Keratinocyte (primary cell): Measurements from ENCODE around the gene PRKAG2. TPM values are rescaled to one million over a fixed set of nuclear protein-coding genes. Genes with fewer than 3 reads are reported as not detected.

Experiments used
- DNase-seq: peaks from one replicate; pipeline ENCODE4 v3.0.0-alpha.2; 2011; ENCODE audit warnings: low read depth, missing footprints, low spot score
- FAIRE-seq: peaks from 2 replicates; lab custom pipeline; 2011; peaks lifted over from hg19 to GRCh38; lab: Jason Lieb, UNC
- H2AFZ ChIP-seq: 2 replicates; pipeline ENCODE4 v1.6.0; 2012; ENCODE audit warnings: low read length, control low read depth, inconsistent platforms; ENCODE audit not compliant: control insufficient read depth
- H3K27ac ChIP-seq: 2 replicates; pipeline ENCODE4 v1.5.1; 2011; ENCODE audit warnings: low read length; ENCODE audit not compliant: control insufficient read depth, insufficient read depth
- H3K27me3 ChIP-seq: 3 replicates; pipeline ENCODE4 v1.6.0; 2011; ENCODE audit warnings: low read length; ENCODE audit not compliant: control insufficient read depth, insufficient read depth; ENCODE audit errors: extremely low read depth
- H3K36me3 ChIP-seq, 2 experiments: 2 replicates in 1 of 2; 3 replicates in 1 of 2; pipeline ENCODE4 v1.5.1; 2011; ENCODE audit warnings: low read length in 2 of 2, mild to moderate bottlenecking in 1 of 2; ENCODE audit not compliant: control insufficient read depth in 2 of 2, insufficient read depth in 2 of 2; ENCODE audit errors: extremely low read depth in 1 of 2
- H3K4me1 ChIP-seq: 3 replicates; pipeline ENCODE4 v1.5.1; 2011; ENCODE audit warnings: low read length; ENCODE audit not compliant: control insufficient read depth, insufficient read depth; ENCODE audit errors: extremely low read depth
- H3K4me2 ChIP-seq: 3 replicates; pipeline ENCODE4 v1.6.0; 2011; ENCODE audit warnings: low read depth, low read length; ENCODE audit not compliant: control insufficient read depth, insufficient read depth; ENCODE audit errors: extremely low read depth
- H3K4me3 ChIP-seq, 3 experiments: fragments of 200-600 bp in 1 of 3; sonication (generic) in 1 of 3; 2 replicates in 2 of 3; 3 replicates in 1 of 3; pipeline ENCODE4 v1.5.1; 2011 to 2016; ENCODE audit warnings: low read length in 3 of 3, mild to moderate bottlenecking in 3 of 3, control low read depth in 2 of 3, inconsistent platforms in 1 of 3, low read depth in 1 of 3, mixed read lengths in 1 of 3, mixed run types in 1 of 3, moderate library complexity in 1 of 3; ENCODE audit not compliant: control insufficient read depth in 2 of 3, insufficient read depth in 2 of 3; ENCODE audit errors: extremely low read depth in 1 of 3
- H3K79me2 ChIP-seq: 2 replicates; pipeline ENCODE4 v1.6.0; 2012; ENCODE audit warnings: low read length; ENCODE audit not compliant: control insufficient read depth, insufficient read depth
- H3K9ac ChIP-seq: 3 replicates; pipeline ENCODE4 v1.6.0; 2011; ENCODE audit warnings: low read length; ENCODE audit not compliant: control insufficient read depth, insufficient read depth; ENCODE audit errors: extremely low read depth
- H3K9me1 ChIP-seq: 3 replicates; pipeline ENCODE4 v1.6.0; 2011; ENCODE audit warnings: low read length; ENCODE audit not compliant: control insufficient read depth, insufficient read depth; ENCODE audit errors: extremely low read depth
- H3K9me3 ChIP-seq: 2 replicates; pipeline ENCODE4 v1.5.1; 2012; ENCODE audit warnings: low read depth, low read length; ENCODE audit not compliant: control insufficient read depth
- H4K20me1 ChIP-seq: 3 replicates; pipeline ENCODE4 v1.6.0; 2011; ENCODE audit warnings: low read length; ENCODE audit not compliant: control insufficient read depth, insufficient read depth; ENCODE audit errors: extremely low read depth
- CTCF ChIP-seq, 3 experiments: IDR thresholded peaks in 1 of 3; conservative IDR thresholded peaks in 1 of 3; optimal IDR thresholded peaks in 1 of 3; 2 replicates in 2 of 3; 3 replicates in 1 of 3; pipeline versions ENCODE3 to v1.5.1; 2011; ENCODE audit warnings: low read length in 3 of 3, mild to moderate bottlenecking in 3 of 3, moderate library complexity in 2 of 3, control low read depth in 1 of 3, inconsistent platforms in 1 of 3; ENCODE audit not compliant: insufficient read depth in 2 of 3; ENCODE audit errors: extremely low read depth in 1 of 3
- EZH2 ChIP-seq: IDR thresholded peaks from one replicate; pipeline ENCODE4 v1.6.1; 2012; ENCODE audit warnings: inconsistent platforms, mild to moderate bottlenecking, low read length, moderate library complexity
- dilution Hi-C: fragments of 300-500 bp; cut with MboI; formaldehyde crosslinking; loops from one replicate; pipeline ENCODE4 v1.7.0; 2020; ENCODE audit warnings: low sequenced_read_pairs; ENCODE audit not compliant: extremely low pct_ligation_motif_present
- polyA plus RNA-seq, 5 experiments: library from polyadenylated mRNA; depleted of rRNA in 3 of 5; stranded (reverse) in 3 of 5; stranded (forward) in 1 of 5; unstranded in 1 of 5; fragments of >200 nt; gene quantifications; 1 replicate in 1 of 5; 2 replicates in 3 of 5; 3 replicates in 1 of 5; pipeline versions ENCODE4 v1.2.1 to v1.2.3, GENCODE V29; 2011 to 2012; ENCODE audit warnings: missing spikeins in 2 of 5, low read depth in 1 of 5, low replicate concordance in 1 of 5

Gene PRKAG2
- polyA plus RNA-seq, 1 donor (not counting 4 experiments of a cell fraction or from before 2014, with no cell fraction given) = 39.5 TPM

DNA sequence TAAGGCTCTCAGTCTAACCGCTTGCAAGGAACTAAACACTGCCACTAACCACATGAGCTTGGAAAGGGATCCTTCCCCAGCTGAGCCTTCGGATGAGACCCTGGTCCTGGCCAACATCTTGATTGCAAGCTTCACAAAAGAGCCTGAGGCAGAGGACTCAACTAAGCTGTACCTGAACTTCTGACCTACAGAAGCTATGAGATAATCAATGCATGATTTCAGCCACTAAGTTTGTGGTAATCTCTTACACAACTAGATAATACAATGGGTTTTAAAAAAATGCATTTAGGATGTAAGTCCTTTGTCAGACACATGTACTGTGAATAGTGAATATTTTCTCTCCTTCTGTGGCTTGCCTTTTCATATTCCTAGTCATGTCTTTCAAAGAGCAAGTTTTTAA is 231.6 kb downstream of the PRKAG2 start:
- Histone ChIP-seq H3K4me2 (no peak overlapping the region), H3K79me2 (no peaks in the 10 kb centered on the region), H4K20me1 (no peaks in the 10 kb centered on the region), H3K9me3 (peaks cover 5% of the 10 kb centered on the region), H3K27ac (no peak overlapping the region), H2AFZ (no peak overlapping the region), H3K4me3 (no peak overlapping the region), H3K9me1 (no peaks in the 10 kb centered on the region), H3K9ac (no peak overlapping the region), H3K36me3 (no peaks in the 10 kb centered on the region), H3K27me3 (no peaks in the 10 kb centered on the region), H3K4me1 (peaks cover 28% of the 10 kb centered on the region)
- FAIRE-seq (no peak), DNase-seq (no peak)
- dilution Hi-C loops = no loop called here
- TF ChIP-seq EZH2 (no peak), CTCF (optimal IDR thresholded peaks at IDR 0.05 in 1 of 3, IDR thresholded peaks at IDR 0.05 in 1 of 3, conservative IDR thresholded peaks at IDR 0.05 in 1 of 3; ENCODE audit: extremely low read depth in 1 of 3, insufficient read depth in 2 of 3, low read length in 3 of 3) (no peak)

- peak; percentile 77 for FAIRE-seq
Observed at GRCh38 chr7:151644554-151644953, 232.4 kb downstream of the PRKAG2 start.

More at GRCh38 chr7:151644554-151644953, 232.4 kb downstream of the PRKAG2 start:
- no peaks in the 10 kb centered on the region for H3K79me2 ChIP-seq
- peaks cover 29% of the 10 kb centered on the region for H3K4me1 ChIP-seq
- no peak overlapping the region for H3K27ac ChIP-seq
- no peaks in the 10 kb centered on the region for H3K27me3 ChIP-seq
- TF ChIP-seq EZH2 (no peak), CTCF (optimal IDR thresholded peaks at IDR 0.05 in 1 of 3, IDR thresholded peaks at IDR 0.05 in 1 of 3, conservative IDR thresholded peaks at IDR 0.05 in 1 of 3; ENCODE audit: extremely low read depth in 1 of 3, insufficient read depth in 2 of 3, low read length in 3 of 3) (no peak)
- dilution Hi-C loops = no loop called here
- H3K9me3 ChIP-seq = peaks cover 5% of the 10 kb centered on the region
- no peaks in the 10 kb centered on the region for H3K9me1 ChIP-seq
- H2AFZ ChIP-seq = no peak overlapping the region
- no peaks in the 10 kb centered on the region for H4K20me1 ChIP-seq
- H3K9ac ChIP-seq = no peak overlapping the region
- no peak overlapping the region for H3K4me3 ChIP-seq
- no peak overlapping the region for H3K4me2 ChIP-seq
- no peaks in the 10 kb centered on the region for H3K36me3 ChIP-seq
- DNase-seq = no peak
